HG02763 (cell line): ENCODE data around the gene EEF2KMT.
"Not testable (repeated sequence)": the region's sequence is repeated elsewhere in the genome, so short reads cannot be mapped to it uniquely, and the experiment has no call there.

Experiments used
- ATAC-seq: cut with Tn5 transposase; IDR thresholded peaks from one replicate; pipeline ENCODE4 v1.9.1; 2021; ENCODE audit warnings: mild to moderate bottlenecking, moderate library complexity; ENCODE audit not compliant: unreplicated experiment

Gene EEF2KMT

GRCh38 chr16:5097470-5098220 lies at the start of gene EEF2KMT:
TSS of gene EEF2KMT (minus strand) at chr16:5097795. CDS start at chr16:5097739, 56 bp downstream.
- peak; percentile 98 for ATAC-seq

- ATAC-seq = not testable (repeated sequence)
Measured at GRCh38 chr16:5144621-5144956, 47.0 kb upstream of the EEF2KMT start.

GRCh38 chr16:5143761-5144620 lies 46.4 kb upstream of the EEF2KMT start:
- ATAC-seq = no peak

- not testable (repeated sequence) for ATAC-seq
Measured at GRCh38 chr16:5140151-5140550, 42.6 kb upstream of the EEF2KMT start.

GRCh38 chr16:5134739-5135452 lies 37.3 kb upstream of the EEF2KMT start:
- not testable (repeated sequence) for ATAC-seq

- not testable (repeated sequence) for ATAC-seq
Measured at GRCh38 chr16:5132915-5133600, 35.5 kb upstream of the EEF2KMT start.

- ATAC-seq = not testable (repeated sequence)
Measured at GRCh38 chr16:5131467-5132004, 33.9 kb upstream of the EEF2KMT start.

- ATAC-seq = not testable (repeated sequence)
Measured at GRCh38 chr16:5117300-5118087, 19.9 kb upstream of the EEF2KMT start.

- ATAC-seq = not testable (repeated sequence)
Measured at GRCh38 chr16:5116780-5117295, 19.2 kb upstream of the EEF2KMT start.

- ATAC-seq = not testable (repeated sequence)
Measured at GRCh38 chr16:5110933-5111332, 13.3 kb upstream of the EEF2KMT start.

- no peak for ATAC-seq
Measured at GRCh38 chr16:5108505-5109158, 11.0 kb upstream of the EEF2KMT start.

GRCh38 chr16:5105039-5105438 lies 7.4 kb upstream of the EEF2KMT start:
- ATAC-seq = not testable (repeated sequence)

- not testable (repeated sequence) for ATAC-seq
Measured at GRCh38 chr16:5103296-5104032, 5.9 kb upstream of the EEF2KMT start.

GRCh38 chr16:5099174-5099573 lies 1.6 kb upstream of the EEF2KMT start:
- not testable (repeated sequence) for ATAC-seq

GRCh38 chr16:5098221-5099159 lies 895 bp upstream of the EEF2KMT start:
- not testable (repeated sequence) for ATAC-seq

- not testable (repeated sequence) for ATAC-seq
Measured at GRCh38 chr16:5097061-5097469, 530 bp downstream of the EEF2KMT start.
